Measurements from ENCODE around the gene FAM174B. TPM values are rescaled to one million over a fixed set of nuclear protein-coding genes. Genes with fewer than 3 reads are reported as not detected.

Gene FAM174B
- total and polyA plus RNA-seq, 2 experiments from 2014 or later, result 15.0 to 21.8 TPM

DNA sequence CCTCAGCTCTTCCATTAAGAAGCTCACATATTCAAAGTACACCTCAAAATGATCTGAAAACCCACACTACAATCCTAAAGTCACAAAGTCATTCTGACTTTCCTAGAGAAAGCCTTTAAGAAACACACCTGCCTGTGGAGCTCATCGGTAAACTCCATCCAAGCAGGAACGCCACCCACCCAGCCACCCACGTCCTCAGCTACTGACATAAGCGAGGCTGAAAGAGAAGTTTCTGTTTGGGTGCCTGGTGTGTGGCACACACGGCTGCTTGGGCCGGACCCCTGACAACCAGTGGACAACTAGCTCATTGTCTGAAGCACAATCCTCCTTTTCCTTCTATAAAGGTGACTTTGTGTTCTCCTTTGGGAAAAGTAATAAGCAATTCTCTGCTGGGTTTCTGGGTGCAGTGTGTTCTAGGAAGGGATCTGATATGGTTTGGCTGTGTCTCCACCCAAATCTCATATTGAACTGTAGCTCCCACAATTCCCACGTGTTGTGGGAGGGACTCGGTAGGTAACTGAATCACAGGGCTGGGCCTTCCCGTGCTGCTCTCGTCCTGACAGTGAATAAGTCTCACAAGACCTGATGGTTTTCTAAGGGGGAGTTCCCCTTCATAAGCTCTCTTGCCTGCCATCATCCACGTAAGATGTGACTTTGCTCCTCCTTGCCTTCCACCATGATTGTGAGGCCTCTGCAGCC is 26.1 kb downstream of the FAM174B start (continued):
- TF ChIP-seq REST (IDR thresholded peaks at IDR 0.05; ENCODE audit: unreplicated experiment) (no peak), ZNF114 (CRISPR knock-in tag; IDR thresholded peaks at IDR 0.05) (no peak), NANOG (IDR thresholded peaks at IDR 0.05; ENCODE audit: borderline replicate concordance) (no peak), CREB1 (CRISPR knock-in tag; IDR thresholded peaks at IDR 0.05; ENCODE audit: low read depth) (no peak)
- TF ChIP-seq, protein P1, sequence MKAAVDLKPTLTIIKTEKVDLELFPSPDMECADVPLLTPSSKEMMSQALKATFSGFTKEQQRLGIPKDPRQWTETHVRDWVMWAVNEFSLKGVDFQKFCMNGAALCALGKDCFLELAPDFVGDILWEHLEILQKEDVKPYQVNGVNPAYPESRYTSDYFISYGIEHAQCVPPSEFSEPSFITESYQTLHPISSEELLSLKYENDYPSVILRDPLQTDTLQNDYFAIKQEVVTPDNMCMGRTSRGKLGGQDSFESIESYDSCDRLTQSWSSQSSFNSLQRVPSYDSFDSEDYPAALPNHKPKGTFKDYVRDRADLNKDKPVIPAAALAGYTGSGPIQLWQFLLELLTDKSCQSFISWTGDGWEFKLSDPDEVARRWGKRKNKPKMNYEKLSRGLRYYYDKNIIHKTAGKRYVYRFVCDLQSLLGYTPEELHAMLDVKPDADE (IDR thresholded peaks at IDR 0.05), result no peak

DNA sequence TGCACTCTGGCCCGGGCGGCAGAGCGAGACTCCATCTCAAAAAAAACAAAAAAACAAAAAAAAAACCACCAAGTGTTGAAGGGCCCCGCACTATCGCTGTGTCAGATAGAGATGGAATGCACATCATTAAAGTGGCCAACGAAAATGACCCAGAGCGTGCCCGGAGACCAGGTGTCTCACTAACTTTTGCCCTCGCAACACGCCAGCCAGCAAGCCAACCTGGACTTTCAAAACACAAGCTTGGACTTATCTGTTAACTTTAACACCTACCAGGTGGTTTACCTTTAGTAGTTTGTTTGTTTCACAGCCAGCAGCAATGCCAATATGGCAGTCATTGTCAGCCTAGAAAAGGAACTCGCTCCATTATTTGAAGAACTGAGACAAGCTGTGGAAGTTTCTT is 28.6 kb downstream of the FAM174B start:
- Histone ChIP-seq H3K4me3 (no peak overlapping the region), H3K27me3 (ENCODE audit: insufficient read depth) (no peaks in the 10 kb centered on the region), H3F3A (replicated peaks; ENCODE audit: low read depth) (0 out of 2 replicates have a peak, but pooled peaks cover 7% of the 10 kb centered on the region), H3K4me1 (ENCODE audit: insufficient read depth) (no peaks in the 10 kb centered on the region), H2AFZ (no peak overlapping the region), H3K27ac (ENCODE audit: low read depth) (no peak overlapping the region), H3K79me2 (replicated peaks; ENCODE audit: insufficient read depth) (no peaks in the 10 kb centered on the region), H3K9me2 (ENCODE audit: insufficient read depth) (no peaks in the 10 kb centered on the region), H4K20me1 (replicated peaks; ENCODE audit: insufficient read depth) (no peaks in the 10 kb centered on the region; the same call in 1 of the 2 replicates), H3K4me2 (no peak overlapping the region), H3K36me3 (ENCODE audit: insufficient read depth) (no peaks in the 10 kb centered on the region)
- Mint-ChIP-seq H3K9me3 (no peaks in the 10 kb centered on the region; the same call in 2 of the 3 replicates), H3K27ac (no peak overlapping the region), H3K4me3 (no peak overlapping the region), H3K36me3 (ENCODE audit: low read depth) (peaks cover 18% of the 10 kb centered on the region), H3K4me1 (peaks cover 11% of the 10 kb centered on the region), H3K27me3 (ENCODE audit: insufficient read depth, low read depth, poor library complexity) (no peaks in the 10 kb centered on the region)
- no peak for ATAC-seq
- DNase-seq (ENCODE audit: low spot score), result no peak
- no peak for TF ChIP-seq STAT1 (IDR thresholded peaks at IDR 0.05; ENCODE audit: unreplicated experiment)
- no peak for TF ChIP-seq EZH2 (IDR thresholded peaks at IDR 0.05; ENCODE audit: low read depth, unreplicated experiment)
- TF ChIP-seq ZNF462 (CRISPR knock-in tag; IDR thresholded peaks at IDR 0.05), result no peak
- no peak for TF ChIP-seq CREB1 (CRISPR knock-in tag; IDR thresholded peaks at IDR 0.05; ENCODE audit: low read depth)
- TF ChIP-seq, protein P1 (IDR thresholded peaks at IDR 0.05), result no peak

All from GM23338 (cell line).